ENCODE measurements around the gene SLC24A3.

DNA sequence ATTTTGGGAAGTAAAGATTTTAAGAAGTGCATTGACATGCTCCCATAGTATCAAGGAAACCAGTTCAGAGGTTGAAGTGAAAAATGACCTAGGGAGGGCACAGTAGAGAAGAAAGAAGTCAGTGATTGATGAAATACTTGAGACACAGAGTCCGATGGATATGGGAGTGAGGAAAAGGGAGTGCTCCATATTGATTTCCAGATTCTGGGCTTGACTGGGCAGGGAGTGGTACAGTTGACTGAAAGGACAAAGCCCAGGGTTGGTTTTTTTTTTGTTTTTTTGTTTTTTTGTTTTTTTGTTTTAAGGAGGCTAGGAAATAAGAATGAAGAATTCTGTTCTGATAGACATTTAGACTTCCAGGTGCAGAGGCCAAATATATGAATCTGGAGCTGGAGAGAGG lies 458.9 kb downstream of the SLC24A3 start:
- TF ChIP-seq CTCF (conservative IDR thresholded peaks at IDR 0.05) (no peak), EZH2 (IDR thresholded peaks at IDR 0.05; ENCODE audit: low read depth) (no peak)

Measured in PC-9 (cell line).